Measurements from ENCODE around the gene ZNF276.
"Not testable (repeated sequence)": the region's sequence is repeated elsewhere in the genome, so short reads cannot be mapped to it uniquely, and the experiment has no call there.

Gene ZNF276, protein sequence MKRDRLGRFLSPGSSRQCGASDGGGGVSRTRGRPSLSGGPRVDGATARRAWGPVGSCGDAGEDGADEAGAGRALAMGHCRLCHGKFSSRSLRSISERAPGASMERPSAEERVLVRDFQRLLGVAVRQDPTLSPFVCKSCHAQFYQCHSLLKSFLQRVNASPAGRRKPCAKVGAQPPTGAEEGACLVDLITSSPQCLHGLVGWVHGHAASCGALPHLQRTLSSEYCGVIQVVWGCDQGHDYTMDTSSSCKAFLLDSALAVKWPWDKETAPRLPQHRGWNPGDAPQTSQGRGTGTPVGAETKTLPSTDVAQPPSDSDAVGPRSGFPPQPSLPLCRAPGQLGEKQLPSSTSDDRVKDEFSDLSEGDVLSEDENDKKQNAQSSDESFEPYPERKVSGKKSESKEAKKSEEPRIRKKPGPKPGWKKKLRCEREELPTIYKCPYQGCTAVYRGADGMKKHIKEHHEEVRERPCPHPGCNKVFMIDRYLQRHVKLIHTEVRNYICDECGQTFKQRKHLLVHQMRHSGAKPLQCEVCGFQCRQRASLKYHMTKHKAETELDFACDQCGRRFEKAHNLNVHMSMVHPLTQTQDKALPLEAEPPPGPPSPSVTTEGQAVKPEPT

DNA sequence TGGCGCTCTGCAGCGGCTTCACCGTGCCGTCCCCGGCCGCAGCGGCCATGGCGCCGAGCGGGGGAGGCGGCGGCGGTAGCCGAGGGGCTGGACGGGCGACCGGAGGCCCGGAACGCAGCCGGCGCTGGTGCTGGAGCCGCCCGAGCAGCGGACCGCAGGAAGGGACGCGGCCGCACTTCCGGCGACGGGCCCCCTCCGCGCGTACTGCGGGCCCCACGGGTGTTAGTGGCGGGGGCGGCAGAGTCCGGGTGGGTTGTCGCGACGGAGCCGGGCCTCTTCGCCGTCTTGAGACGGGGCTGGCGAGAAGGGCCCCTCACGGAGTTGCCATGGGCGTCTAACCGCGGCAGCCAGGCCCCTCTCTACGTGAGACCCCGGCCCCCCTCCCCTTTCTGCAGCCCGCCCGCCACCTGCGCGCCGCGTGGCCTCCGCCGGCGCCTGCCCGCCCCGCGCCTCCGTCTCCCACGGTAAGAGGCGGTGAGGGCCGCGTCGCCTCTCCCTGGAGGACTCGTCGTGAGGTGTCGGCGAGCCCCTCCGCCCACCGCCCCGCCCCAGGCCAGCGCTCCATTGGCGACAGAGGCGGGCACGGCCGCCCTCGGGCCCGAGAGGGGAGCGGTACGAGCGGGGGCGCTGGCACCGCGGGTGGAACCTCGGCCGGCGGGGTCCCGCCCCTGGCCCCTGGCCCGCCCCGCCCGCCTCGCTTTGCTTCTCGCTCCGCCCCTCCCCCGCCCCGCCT is at the start of gene ZNF276, which contains the start of gene VPS9D1:
Gene ZNF276 (plus strand): TSS at position 725 of the 733 bp plus-strand sequence. CDS start 104 bp downstream, outside the sequence.
Gene VPS9D1 (minus strand): TSS at position 86 of the 733 bp plus-strand sequence. CDS start 37 bp downstream, at position 49.
- peak; percentile 69 to 79 for DNase-seq (ENCODE audit: low read depth in 2 of 2)

DNA sequence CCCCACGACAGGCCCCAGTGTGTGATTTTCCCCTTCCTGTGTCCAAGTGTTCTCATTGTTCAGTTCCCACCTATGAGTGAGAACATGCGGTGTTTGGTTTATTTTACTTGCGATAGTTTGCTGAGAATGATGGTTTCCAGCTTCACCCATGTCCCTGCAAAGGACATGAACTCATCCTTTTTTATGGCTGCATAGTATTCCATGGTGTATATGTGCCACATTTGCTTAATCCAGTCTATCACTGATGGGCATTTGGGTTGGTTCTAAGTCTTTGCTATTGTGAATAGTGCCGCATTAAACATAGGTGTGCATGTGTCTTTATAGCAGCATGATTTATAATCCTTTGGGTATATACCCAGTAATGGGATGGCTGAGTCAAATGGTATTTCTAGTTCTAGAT is 49.8 kb upstream of the ZNF276 start:
- DNase-seq (ENCODE audit: low read depth in 2 of 2), result not testable (repeated sequence)

DNA sequence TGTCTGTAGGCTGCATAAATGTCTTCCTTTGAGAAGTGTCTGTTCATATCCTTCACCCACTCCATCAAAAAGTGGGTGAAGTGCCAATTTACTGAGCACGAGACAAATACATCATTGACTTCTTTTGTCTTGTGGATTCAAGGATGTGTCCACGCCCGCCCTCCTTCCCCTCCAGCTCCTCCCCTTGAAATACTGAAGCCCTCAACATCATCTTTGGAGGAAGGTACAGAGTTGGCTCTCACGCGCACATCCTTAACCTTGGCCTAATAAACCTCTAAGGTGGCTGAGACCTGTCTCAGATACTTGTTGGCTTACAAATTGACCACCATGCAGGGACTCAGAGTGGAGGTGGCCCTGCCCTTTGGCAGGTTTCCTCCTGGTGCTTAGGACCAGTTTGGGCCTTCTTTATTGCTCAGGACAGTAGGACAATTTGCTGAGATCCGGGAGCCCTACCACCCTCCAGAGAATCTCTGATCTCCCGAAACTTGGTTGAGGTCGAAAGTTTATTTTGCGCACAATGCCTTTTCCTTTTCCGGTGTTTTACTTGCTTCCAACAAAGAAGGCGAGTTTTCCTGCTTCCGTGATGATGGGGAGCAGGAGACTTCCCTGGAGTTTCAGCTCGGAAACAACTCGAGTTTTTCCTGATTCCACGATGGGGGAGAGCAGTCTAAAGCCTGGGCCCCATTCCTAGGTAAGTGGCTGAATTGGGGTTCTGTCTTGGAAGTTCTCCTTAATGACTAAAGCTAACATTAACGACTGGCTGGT is 49.0 kb upstream of the ZNF276 start:
- DNase-seq (ENCODE audit: low read depth in 2 of 2), result no peak

DNA sequence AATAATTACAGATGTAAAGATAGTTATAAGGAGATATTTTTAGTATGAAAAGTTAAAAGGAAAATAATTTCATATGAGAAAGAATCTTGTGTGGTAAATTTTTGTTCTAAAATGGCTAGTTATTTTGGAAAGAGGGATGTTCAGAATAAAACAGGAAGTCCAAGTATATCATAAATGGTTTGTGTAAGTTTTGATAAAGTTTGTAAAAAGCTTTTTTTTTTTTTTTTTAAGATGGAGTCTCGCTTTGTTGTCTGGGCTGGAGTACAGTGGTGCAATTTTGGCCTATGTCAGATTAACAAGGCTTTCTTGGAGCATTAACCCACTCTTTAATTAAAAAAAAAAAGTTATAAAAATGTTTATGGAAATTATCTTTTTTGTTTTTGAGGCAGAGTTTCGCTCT is 43.1 kb upstream of the ZNF276 start:
- DNase-seq (ENCODE audit: low read depth in 2 of 2), result no peak

DNA sequence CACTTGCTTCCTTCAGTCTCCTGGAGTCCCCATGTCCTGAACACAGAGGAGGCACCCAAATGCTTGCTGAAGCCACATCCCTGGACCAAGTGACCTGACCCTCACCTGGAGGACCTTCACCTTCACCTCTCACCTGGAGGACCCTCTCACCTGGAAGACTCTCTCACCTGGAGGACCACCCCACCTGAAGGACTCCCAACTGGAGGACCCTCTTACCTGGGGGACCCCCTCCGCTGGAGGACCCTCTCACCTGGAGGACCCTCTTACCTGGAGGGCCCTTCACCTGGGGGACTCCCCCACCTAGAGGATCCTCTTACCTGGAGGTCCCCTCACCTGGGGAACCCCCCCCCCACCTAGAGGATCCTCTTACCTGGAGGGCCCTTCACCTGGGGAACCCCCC is 35.4 kb upstream of the ZNF276 start:
- DNase-seq (ENCODE audit: low read depth in 2 of 2), result no peak

DNA sequence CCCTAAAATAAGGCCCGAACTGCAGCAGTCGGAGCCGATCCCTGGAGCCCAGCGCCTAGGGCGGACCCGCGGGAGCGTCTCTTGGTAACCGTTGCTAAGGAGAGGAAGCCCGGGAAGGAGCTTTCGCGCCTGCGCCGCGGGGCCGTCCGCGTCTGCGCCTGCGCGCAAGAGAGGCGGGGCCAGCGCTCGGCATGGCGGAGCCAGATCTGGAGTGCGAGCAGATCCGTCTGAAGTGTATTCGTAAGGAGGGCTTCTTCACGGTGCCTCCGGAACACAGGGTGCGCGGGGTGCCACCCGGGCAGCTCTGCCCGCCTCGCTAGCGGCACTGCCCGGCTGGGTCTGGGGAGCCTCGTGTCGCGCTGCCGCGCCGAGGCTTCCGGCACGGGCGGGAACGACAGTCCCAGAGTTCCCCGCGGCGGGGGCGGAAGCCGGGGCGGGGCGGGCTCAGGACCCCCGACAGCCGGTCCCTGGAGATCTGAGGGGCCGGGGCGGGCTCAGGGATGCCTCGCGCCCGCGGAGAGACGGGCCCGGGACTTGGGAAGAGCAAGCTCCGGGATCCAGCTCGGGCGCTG is 34.7 kb upstream of the ZNF276 start, which contains the start of gene CDK10:
Gene CDK10 (plus strand): TSS at position 170 of the 572 bp plus-strand sequence. CDS start 22 bp downstream, at position 192.
- peak; percentile 82 to 87 for DNase-seq (ENCODE audit: low read depth in 2 of 2)

DNA sequence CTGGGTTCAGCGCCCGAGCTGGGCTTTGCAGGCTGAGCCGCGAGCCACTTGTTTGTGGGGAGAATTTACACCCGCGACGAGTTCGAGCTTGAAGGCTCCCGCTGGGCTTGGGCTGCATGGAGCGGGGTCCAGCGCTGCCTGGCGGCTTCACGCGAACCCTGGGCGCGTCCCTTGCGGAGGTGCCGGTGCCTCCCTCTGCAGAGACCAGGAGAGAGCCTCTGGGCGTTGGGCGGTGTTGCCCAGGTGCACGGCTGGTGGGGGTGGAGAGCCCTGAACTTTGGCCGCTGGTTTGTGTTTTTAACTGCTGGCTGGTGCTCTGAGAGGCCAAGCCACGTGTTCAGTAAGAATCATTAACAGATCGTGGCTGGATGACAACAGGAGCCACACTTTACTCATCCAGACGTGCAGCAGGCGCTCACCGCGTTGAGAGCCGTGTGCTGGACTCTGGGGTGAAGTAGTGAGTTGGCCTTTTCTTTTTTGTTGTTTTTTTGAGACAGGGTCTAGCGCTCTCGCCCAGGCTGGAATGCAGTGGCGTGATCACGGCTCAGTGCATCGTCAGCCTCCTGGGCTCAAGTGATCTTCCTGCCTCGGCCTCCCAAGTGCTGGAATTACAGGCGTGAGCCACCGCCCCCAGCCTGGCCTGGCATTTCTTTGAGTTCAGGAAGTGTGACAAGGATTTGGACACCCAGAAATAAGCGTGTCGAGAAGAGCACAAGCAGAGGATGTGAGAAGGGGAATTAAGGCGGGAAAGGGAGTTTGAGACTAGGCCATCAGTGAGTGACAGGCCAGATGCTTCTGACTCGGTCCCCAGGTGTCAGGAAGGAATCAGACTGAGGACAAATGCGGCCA is 34.0 kb upstream of the ZNF276 start:
- DNase-seq (ENCODE audit: low read depth in 2 of 2), result no peak

DNA sequence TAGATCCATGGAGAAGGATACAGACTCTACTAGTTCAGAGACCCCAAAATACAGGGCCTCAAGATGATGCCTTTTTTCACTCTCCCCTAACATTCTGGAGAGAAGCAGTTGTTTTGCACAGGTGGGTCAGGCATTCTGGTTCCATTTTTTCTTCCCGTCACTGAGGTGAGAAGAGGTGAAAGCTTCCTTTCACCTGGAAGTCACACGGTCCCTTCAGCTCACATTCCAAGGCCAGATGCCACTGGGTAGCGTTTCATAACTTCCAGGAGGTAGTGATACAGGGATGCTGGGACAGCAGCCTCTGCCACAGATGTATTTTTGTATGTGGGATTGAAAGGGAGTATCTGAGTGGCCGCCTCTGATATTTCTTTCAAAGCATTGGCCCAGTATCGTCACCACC is 32.9 kb upstream of the ZNF276 start:
- DNase-seq (ENCODE audit: low read depth in 2 of 2), result no peak

DNA sequence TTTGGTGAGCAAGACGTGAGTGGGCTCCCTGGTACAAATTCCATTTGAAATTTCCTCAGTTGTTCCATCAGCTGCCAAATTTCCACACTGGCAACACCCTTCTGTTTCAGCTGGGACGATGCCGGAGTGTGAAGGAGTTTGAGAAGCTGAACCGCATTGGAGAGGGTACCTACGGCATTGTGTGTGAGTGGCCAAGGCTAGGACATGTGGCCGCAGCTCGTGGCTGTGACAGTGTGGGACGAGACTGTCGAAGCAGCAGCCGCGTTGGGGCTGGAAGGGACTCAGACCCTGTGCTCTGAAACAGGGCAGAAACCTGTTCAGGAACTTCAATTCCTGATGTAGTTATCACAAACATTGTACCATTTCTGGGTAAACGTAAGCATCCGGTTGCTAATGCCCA is 32.2 kb upstream of the ZNF276 start:
- no peak for DNase-seq (ENCODE audit: low read depth in 2 of 2)

DNA sequence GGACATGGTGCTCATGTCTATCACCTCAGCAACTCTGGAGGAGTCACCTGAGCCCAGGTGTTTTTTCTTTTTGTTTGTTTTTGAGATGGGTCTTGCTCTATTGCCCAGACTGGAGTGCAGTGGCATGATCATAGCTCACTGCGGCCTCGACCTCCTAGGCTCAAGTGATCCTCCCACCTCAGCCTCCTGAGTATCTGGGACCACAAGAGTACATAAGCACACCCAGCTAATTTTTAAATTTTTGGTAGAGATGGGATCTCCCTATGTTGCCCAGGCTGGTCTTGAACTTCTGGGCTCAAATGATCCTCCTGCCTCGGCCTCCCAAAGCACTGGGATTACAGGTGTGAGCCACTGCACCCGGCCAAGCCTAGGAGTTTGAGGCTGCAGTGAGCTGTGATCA is 31.7 kb upstream of the ZNF276 start:
- not testable (repeated sequence) for DNase-seq (ENCODE audit: low read depth in 2 of 2)

DNA sequence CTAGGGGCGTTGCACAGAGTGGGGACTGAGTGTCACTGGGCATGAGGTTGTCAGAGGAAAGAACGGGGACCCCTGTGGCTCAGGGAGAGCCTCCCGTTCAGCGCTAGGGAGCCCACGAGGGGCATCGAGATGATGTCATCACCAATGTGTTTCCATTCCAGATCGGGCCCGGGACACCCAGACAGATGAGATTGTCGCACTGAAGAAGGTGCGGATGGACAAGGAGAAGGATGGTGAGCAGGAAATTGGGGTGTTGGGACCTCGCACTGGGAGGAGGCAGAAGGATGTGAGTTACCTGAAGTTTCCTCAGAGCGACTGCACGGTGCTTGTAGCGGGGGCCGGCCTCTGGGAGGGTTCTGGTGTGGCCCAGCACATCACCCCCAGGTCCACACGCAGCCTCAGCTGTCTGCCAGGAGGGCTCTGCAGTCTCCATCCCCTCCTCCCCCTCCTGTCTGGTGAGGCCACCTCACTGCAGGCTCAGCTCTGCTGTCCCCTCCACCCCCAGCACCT is 30.9 kb upstream of the ZNF276 start:
- no peak for DNase-seq (ENCODE audit: low read depth in 2 of 2)

DNA sequence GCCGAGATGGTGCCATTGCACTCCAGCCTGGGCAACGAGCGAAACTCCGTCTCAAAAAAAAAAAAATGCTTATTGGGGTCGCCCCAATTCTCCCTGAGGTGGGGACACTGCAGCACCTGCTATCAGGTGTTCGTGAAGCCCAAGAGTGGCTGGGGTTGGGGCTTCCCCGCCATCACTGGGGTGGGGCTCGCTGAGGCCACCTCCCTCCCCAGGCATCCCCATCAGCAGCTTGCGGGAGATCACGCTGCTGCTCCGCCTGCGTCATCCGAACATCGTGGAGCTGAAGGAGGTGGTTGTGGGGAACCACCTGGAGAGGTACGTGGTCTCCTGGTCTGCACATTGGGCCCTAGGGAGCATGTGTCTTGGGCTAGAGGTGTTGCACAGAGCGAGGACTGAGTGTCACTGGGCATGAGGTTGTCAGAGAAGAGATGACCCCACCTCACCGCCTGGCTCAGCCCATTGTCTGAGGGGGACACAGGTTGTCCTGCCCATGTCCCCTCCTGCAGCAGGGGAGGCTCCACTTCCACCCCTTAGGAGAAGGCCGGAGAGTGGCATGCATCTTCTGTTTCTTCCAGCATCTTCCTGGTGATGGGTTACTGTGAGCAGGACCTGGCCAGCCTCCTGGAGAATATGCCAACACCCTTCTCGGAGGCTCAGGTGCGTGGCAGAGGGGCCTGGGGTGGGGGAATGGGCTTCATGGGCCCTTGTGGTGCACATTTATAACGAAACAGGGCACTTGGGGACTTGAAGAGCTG is 29.9 kb upstream of the ZNF276 start:
- DNase-seq (ENCODE audit: low read depth in 2 of 2), result no peak

DNA sequence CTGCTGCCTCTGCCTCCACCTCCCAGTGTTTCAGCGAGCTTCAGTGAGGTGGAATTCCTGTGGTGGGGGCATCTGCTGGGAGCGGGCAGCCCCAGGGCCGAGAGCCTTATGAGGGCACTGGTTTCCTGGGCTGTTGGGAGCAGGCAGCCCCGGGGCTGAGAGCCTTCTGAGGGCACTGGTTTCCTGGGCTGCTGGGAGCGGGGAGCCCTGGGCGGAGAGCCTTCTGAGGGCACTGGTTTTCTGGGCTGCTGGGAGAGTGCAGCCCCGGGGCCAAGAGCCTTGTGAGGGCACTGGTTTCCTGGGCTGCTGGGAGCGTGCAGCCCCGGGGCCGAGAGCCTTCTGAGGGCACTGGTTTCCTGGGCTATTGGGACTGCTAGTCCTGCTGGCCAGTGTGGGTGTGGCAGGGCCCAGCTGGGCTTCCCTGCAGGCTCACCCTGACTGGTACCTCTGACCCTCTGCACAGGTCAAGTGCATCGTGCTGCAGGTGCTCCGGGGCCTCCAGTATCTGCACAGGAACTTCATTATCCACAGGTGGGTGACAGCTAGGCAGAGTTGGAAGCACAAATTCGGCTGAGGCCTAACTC is 29.3 kb upstream of the ZNF276 start:
- no peak for DNase-seq (ENCODE audit: low read depth in 2 of 2)

DNA sequence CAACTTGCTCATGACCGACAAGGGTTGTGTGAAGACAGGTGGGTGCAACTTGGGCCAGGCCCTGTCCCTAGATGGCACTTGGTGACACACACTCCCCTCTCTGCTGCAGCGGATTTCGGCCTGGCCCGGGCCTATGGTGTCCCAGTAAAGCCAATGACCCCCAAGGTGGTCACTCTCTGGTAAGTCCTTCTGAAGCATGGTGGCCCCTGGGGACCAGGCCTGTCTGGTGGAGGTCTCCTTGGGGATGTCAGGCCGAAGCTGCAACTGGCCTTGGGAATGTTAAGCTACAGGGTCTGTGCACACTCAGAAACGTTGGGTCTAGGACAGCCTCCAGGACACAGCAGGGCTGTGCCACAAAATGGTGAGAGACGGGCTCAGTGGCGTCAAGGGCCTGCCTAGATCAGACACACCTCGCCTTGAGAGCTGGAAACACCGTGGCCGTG is 28.0 kb upstream of the ZNF276 start:
- DNase-seq (ENCODE audit: low read depth in 2 of 2), result no peak

DNA sequence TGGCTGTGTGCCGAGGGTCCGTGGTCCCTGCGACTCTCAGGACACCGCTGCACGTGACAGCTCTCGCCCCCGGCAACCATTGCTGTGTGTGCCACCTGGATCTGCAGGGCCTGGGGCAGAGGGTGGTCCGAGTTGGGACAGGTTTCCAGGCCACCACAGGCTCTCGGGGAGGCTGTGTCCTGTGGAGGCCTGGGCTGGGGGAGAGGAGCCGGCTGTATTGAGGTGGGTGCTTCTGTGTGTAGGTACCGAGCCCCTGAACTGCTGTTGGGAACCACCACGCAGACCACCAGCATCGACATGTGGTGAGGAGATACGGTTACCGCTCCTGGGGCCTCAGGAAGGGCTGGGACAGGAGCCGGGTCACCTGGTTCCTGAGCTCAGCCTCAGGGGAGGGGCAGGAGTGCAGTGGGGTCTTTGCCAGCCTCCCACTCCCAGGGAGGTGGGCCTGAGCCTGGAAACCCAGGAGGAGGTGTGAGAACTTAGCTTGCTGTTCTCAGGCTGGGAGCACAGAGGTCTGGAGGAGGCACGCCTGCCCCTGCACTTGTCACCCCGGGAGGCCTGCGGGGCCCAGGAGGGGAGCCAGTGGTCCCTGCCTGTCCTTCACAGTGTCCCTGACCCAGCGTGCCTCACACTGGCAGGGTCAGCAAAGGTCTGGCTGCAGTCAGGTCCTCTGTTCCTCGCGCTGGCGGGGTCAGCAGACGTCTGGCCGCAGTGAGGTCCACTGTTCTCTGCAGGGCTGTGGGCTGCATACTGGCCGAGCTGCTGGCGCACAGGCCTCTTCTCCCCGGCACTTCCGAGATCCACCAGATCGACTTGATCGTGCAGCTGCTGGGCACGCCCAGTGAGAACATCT is 27.2 kb upstream of the ZNF276 start:
- no peak for DNase-seq (ENCODE audit: low read depth in 2 of 2)

DNA sequence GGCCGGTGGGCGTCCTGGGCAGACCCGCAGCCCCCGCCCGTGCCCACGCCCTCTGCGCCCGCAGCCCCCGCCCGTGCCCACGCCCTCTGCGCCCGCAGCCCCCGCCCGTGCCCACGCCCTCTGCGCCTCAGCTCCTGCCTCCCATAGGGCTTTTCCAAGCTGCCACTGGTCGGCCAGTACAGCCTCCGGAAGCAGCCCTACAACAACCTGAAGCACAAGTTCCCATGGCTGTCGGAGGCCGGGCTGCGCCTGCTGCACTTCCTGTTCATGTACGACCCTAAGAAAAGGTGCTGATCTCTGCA is 26.6 kb upstream of the ZNF276 start:
- not testable (repeated sequence) for DNase-seq (ENCODE audit: low read depth in 2 of 2)

DNA sequence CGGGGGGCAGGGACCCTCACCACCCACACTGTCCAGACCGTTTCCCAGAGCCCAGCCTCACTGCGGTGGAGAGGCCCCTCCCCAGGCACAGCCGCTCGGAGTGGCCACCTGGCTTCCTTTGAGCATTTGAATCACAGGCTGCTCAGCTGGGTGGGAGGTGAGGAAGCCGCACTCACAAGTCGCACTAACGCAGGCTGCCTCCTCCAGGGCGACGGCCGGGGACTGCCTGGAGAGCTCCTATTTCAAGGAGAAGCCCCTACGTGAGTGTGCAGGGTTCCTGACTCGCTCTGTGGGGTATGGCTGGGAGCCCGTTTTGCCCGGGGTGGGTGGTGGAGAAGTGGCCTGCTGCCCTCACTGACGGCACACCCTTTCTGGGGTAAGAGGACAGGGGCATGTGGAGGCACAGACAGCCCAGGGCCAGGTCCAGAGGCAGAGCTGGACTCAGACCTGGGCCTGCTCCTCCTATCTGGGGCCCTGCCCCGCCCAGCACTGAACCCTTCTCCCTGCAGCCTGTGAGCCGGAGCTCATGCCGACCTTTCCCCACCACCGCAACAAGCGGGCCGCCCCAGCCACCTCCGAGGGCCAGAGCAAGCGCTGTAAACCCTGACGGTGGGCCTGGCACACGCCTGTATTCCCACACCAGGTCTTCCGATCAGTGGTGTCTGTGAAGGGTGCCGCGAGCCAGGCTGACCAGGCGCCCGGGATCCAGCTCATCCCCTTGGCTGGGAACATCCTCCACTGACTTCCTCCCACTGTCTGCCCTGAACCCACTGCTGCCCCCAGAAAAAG is 26.1 kb upstream of the ZNF276 start:
- DNase-seq (ENCODE audit: low read depth in 2 of 2), result no peak
